ENCODE measurements around the gene EDNRB. TPM values are rescaled to one million over a fixed set of nuclear protein-coding genes. Genes with fewer than 3 reads are reported as not detected.

Gene EDNRB
- total RNA-seq, 2 donors from 2014 or later: 14.2 to 27.6 TPM

GRCh38 chr13:77916488-77916887, 2.1 kb downstream of the EDNRB start:
- Histone ChIP-seq H3K27me3 (replicated peaks; ENCODE audit: insufficient read depth) (no peaks in the 10 kb centered on the region), H3K9me3 (no peaks in the 10 kb centered on the region), H3K4me3 (no peak overlapping the region), H3K4me1 (ENCODE audit: control insufficient read depth in 1 of 2, low read depth in 2 of 2) (peaks cover 0 to 12% of the 10 kb centered on the region in 2 donors), H3K36me3 (no peaks in the 10 kb centered on the region), H3K27ac (no peak overlapping the region)
- no peak for TF ChIP-seq CTCF (IDR thresholded peaks at IDR 0.05)
- DNase-seq (ENCODE audit: low spot score): no peak
- ATAC-seq (ENCODE audit: insufficient number of reproducible peaks, low FRiP score, low read depth): no peak

GRCh38 chr13:77915686-77916085, 2.9 kb downstream of the EDNRB start:
- H3K4me3 ChIP-seq: no peak overlapping the region
- ATAC-seq (ENCODE audit: insufficient number of reproducible peaks, low FRiP score, low read depth) (no peak), DNase-seq (ENCODE audit: low spot score) (no peak)
- no peak overlapping the region for H3K27ac ChIP-seq
- H3K36me3 ChIP-seq: no peaks in the 10 kb centered on the region
- H3K9me3 ChIP-seq: no peaks in the 10 kb centered on the region
- no peaks in the 10 kb centered on the region for H3K27me3 ChIP-seq (replicated peaks; ENCODE audit: insufficient read depth)
- peaks cover 0 to 12% of the 10 kb centered on the region in 2 donors for H3K4me1 ChIP-seq (ENCODE audit: control insufficient read depth in 1 of 2, low read depth in 2 of 2)
- no peak for TF ChIP-seq CTCF (IDR thresholded peaks at IDR 0.05)

- no peak for DNase-seq (ENCODE audit: low spot score)
- Histone ChIP-seq H3K27me3 (replicated peaks; ENCODE audit: insufficient read depth) (no peaks in the 10 kb centered on the region), H3K9me3 (no peaks in the 10 kb centered on the region), H3K27ac (no peak overlapping the region), H3K4me1 (ENCODE audit: control insufficient read depth in 1 of 2, low read depth in 2 of 2) (peaks cover 0 to under 1% of the 10 kb centered on the region in 2 donors), H3K4me3 (no peak overlapping the region), H3K36me3 (no peaks in the 10 kb centered on the region)
- no peak for ATAC-seq (ENCODE audit: insufficient number of reproducible peaks, low FRiP score, low read depth)
- no peak for TF ChIP-seq CTCF (IDR thresholded peaks at IDR 0.05)
Observed at GRCh38 chr13:77913003-77913402, 5.6 kb downstream of the EDNRB start.

- H3K27ac ChIP-seq: no peak overlapping the region
- ATAC-seq (ENCODE audit: insufficient number of reproducible peaks, low FRiP score, low read depth): no peak
- TF ChIP-seq CTCF (IDR thresholded peaks at IDR 0.05): no peak
- no peaks in the 10 kb centered on the region for H3K27me3 ChIP-seq (replicated peaks; ENCODE audit: insufficient read depth)
- H3K4me3 ChIP-seq: no peak overlapping the region
- H3K9me3 ChIP-seq: no peaks in the 10 kb centered on the region
- no peak for DNase-seq (ENCODE audit: low spot score)
- no peaks in the 10 kb centered on the region for H3K4me1 ChIP-seq (ENCODE audit: control insufficient read depth in 1 of 2, low read depth in 2 of 2)
- H3K36me3 ChIP-seq: no peaks in the 10 kb centered on the region
Observed at GRCh38 chr13:77911751-77912150, 6.9 kb downstream of the EDNRB start.

GRCh38 chr13:77909827-77910226, 8.8 kb downstream of the EDNRB start:
- TF ChIP-seq CTCF (IDR thresholded peaks at IDR 0.05): no peak
- H3K9me3 ChIP-seq: no peaks in the 10 kb centered on the region
- no peak overlapping the region for H3K27ac ChIP-seq
- ATAC-seq (ENCODE audit: insufficient number of reproducible peaks, low FRiP score, low read depth) (no peak), DNase-seq (ENCODE audit: low spot score) (no peak)
- no peak overlapping the region for H3K4me3 ChIP-seq
- H3K36me3 ChIP-seq: no peaks in the 10 kb centered on the region
- H3K4me1 ChIP-seq (ENCODE audit: control insufficient read depth in 1 of 2, low read depth in 2 of 2): no peaks in the 10 kb centered on the region
- no peaks in the 10 kb centered on the region for H3K27me3 ChIP-seq (replicated peaks; ENCODE audit: insufficient read depth)

Measured in thoracic aorta (tissue), 2 donors.